Gastrocnemius medialis (tissue), 4 donors: ENCODE results near the gene LPAR5. TPM values are rescaled to one million over a fixed set of nuclear protein-coding genes. Genes with fewer than 3 reads are reported as not detected.

Source experiments
- ATAC-seq, 2 donors: fragments of 150-250 bp; one replicate each; pipeline ENCODE4 v1.9.1; 2016
- DNase-seq, 2 donors: peaks; one replicate each; pipeline ENCODE4 v3.0.0-alpha.2; 2019
- H3K27ac ChIP-seq, 4 donors: fragments of 200-600 bp; sonication (generic); 1 replicate in 1 of 4; 2 replicates in 3 of 4; pipeline ENCODE4 v1.5.1; 2016 to 2018; ENCODE audit warnings: mild to moderate bottlenecking in 2 of 4, moderate library complexity in 1 of 4
- H3K27me3 ChIP-seq, 3 donors: fragments of 200-600 bp; sonication (generic) in 2 of 3; 1 replicate in 1 of 3; 2 replicates in 2 of 3; pipeline versions ENCODE4 v1.5.1 to v1.6.0; 2016 to 2019; ENCODE audit warnings: mild to moderate bottlenecking in 1 of 3, moderate library complexity in 1 of 3
- H3K36me3 ChIP-seq, 2 donors: fragments of 200-600 bp; sonication (generic) in 1 of 2; one replicate each; pipeline ENCODE4 v1.5.1; 2017 to 2018
- H3K4me1 ChIP-seq, 2 donors: fragments of 200-600 bp; sonication (generic) in 1 of 2; one replicate each; pipeline ENCODE4 v1.5.1; 2016 to 2017; ENCODE audit warnings: mild to moderate bottlenecking in 2 of 2
- H3K4me3 ChIP-seq, 4 donors: fragments of 200-600 bp; sonication (generic) in 3 of 4; 1 replicate in 1 of 4; 2 replicates in 3 of 4; pipeline ENCODE4 v1.5.1; 2016 to 2019; ENCODE audit warnings: mild to moderate bottlenecking in 2 of 4
- H3K9me3 ChIP-seq, 3 donors: fragments of 200-600 bp; sonication (generic) in 2 of 3; 1 replicate in 1 of 3; 2 replicates in 2 of 3; pipeline ENCODE4 v1.5.1; 2016 to 2019
- CTCF ChIP-seq, 5 experiments: fragments of 450-650 bp in 3 of 5; fragments of 200-600 bp in 2 of 5; sonication (generic) in 2 of 5; IDR thresholded peaks in 4 of 5; conservative IDR thresholded peaks in 1 of 5; 1 replicate in 4 of 5; 2 replicates in 1 of 5; pipeline ENCODE4 v1.5.1; 2016 to 2019; ENCODE audit warnings: antibody characterized with exemption in 5 of 5, mild to moderate bottlenecking in 3 of 5, moderate library complexity in 3 of 5
- POLR2A ChIP-seq, 2 donors: fragments of 450-650 bp; IDR thresholded peaks; one replicate each; pipeline ENCODE4 v1.6.1; 2017; ENCODE audit warnings: antibody characterized with exemption in 2 of 2, mild to moderate bottlenecking in 2 of 2, moderate library complexity in 2 of 2
- in situ Hi-C, 4 donors: fragments of 200-750 bp; cut with MboI; loops; one replicate each; pipeline versions ENCODE4 v1.15.0 to v1.8.0; 2017; ENCODE audit warnings: low sequenced_read_pairs in 4 of 4
- intact Hi-C: fragments of 100-400 bp; cut with DNase I; formaldehyde crosslinking; loops from one replicate; pipeline ENCODE4 v1.15.1; 2023; ENCODE audit warnings: low total_unique reads
- total RNA-seq, 4 donors: library from RNA; depleted of rRNA; stranded (reverse); fragments of >200 nt; gene quantifications; one replicate each; pipeline versions ENCODE4 v1.1.0 to v1.2.3, GENCODE V29; 2016

The LPAR5 gene
- total RNA-seq, 4 donors from 2014 or later: 0.17 to 0.75 (median 0.47) TPM

DNA sequence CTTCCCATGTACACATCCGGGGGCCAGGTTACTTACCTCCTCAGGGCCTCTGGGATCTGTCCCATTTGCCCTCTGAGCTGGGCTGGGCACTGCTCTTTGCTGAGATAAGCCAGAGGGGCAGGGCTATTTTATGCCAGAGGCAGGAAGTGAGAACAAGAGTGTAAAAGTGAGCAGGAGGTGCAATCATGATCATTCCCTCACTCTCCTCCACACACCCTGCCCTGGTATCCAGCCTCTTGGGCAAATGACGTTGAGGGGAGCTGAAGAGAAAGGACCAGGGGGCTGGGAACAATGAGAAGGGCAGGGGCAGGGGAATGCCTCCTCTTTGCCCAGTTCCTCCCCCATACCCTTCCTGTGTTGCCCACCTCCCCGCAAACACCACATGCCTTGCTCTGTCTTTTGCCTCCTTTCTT lies 4.2 kb downstream of the LPAR5 start:
- no peak overlapping the region for H3K4me3 ChIP-seq
- no peak for ATAC-seq
- H3K27me3 ChIP-seq: no peaks in the 10 kb centered on the region
- TF ChIP-seq CTCF (IDR thresholded peaks at IDR 0.05 in 4 of 5, conservative IDR thresholded peaks at IDR 0.05 in 1 of 5): no peak
- no peak for TF ChIP-seq POLR2A (IDR thresholded peaks at IDR 0.05)
- no peaks in the 10 kb centered on the region for H3K4me1 ChIP-seq
- H3K27ac ChIP-seq: no peak overlapping the region
- in situ Hi-C loops (no loop called here), intact Hi-C loops (no loop called here)
- no peak for DNase-seq
- no peaks in the 10 kb centered on the region for H3K36me3 ChIP-seq
- H3K9me3 ChIP-seq: no peaks in the 10 kb centered on the region

DNA sequence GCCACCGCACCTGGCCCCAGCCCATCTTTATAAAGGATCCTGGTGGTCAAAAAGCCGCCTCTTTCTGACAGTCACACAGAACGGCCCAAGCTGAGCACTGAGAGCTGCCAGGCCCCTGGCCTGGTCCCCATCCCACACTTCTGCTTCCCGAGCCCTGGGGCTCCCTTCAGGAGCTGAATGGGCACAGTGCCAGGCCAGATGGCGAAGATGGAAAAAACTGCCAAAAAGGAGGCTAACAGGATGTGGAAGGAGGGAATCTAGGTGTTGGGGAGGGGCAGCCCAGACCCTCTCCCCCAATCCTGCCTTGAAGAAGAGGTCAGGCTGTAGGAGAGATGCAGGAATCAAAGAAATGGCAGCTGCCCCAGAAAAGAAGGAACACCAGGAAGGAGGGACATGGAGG lies 5.0 kb downstream of the LPAR5 start:
- Histone ChIP-seq H3K4me1 (no peaks in the 10 kb centered on the region), H3K9me3 (no peaks in the 10 kb centered on the region), H3K36me3 (no peaks in the 10 kb centered on the region), H3K27me3 (no peaks in the 10 kb centered on the region), H3K4me3 (no peak overlapping the region), H3K27ac (no peak overlapping the region)
- intact Hi-C loops: no loop called here
- TF ChIP-seq POLR2A (IDR thresholded peaks at IDR 0.05) (no peak), CTCF (IDR thresholded peaks at IDR 0.05 in 4 of 5, conservative IDR thresholded peaks at IDR 0.05 in 1 of 5) (no peak)
- no peak for ATAC-seq
- no peak for DNase-seq
- in situ Hi-C loops: no loop called here

- H3K27ac ChIP-seq: no peak overlapping the region
Observed at GRCh38 chr12:6627616-6628015, 8.1 kb downstream of the LPAR5 start.

GRCh38 chr12:6626654-6627283 lies 9.0 kb downstream of the LPAR5 start:
- in situ Hi-C loops: no loop called here
- Histone ChIP-seq H3K27ac (no peak overlapping the region), H3K4me3 (no peak overlapping the region), H3K27me3 (no peaks in the 10 kb centered on the region), H3K36me3 (no peaks in the 10 kb centered on the region), H3K9me3 (no peaks in the 10 kb centered on the region), H3K4me1 (no peaks in the 10 kb centered on the region)
- ATAC-seq: no peak
- TF ChIP-seq CTCF (IDR thresholded peaks at IDR 0.05 in 4 of 5, conservative IDR thresholded peaks at IDR 0.05 in 1 of 5) (no peak), POLR2A (IDR thresholded peaks at IDR 0.05) (no peak)
- DNase-seq: no peak
- intact Hi-C loops: no loop called here

More at GRCh38 chr12:6627616-6628015, 8.1 kb downstream of the LPAR5 start:
- H3K36me3 ChIP-seq: no peaks in the 10 kb centered on the region
- in situ Hi-C loops (no loop called here), intact Hi-C loops (no loop called here)
- H3K4me1 ChIP-seq: no peaks in the 10 kb centered on the region
- TF ChIP-seq CTCF (IDR thresholded peaks at IDR 0.05 in 4 of 5, conservative IDR thresholded peaks at IDR 0.05 in 1 of 5) (no peak), POLR2A (IDR thresholded peaks at IDR 0.05) (no peak)
- no peak for ATAC-seq
- DNase-seq: no peak
- H3K9me3 ChIP-seq: no peaks in the 10 kb centered on the region
- no peaks in the 10 kb centered on the region for H3K27me3 ChIP-seq
- H3K4me3 ChIP-seq: no peak overlapping the region

DNA sequence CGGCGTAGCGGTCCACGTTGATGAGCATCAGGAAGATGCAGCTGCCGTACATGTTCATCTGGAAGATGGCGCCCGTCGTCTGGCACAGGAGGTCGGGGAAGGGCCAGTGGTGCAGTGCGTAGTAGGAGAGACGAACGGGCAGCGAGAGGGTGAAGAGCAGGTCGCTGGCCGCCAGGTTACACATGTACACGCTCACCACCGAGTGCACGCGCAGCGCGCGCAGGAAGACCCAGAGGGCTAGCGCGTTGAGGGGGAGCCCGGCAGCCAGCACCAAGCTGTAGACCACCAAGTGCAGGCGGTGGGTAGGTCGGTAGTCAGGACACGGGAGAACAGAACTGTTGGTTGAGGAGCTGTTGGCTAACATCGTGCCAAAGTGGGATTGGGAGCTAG lies 14.9 kb downstream of the LPAR5 start:
- intact Hi-C loops: no loop called here
- peaks cover 0 to 11% (median 11%) of the 10 kb centered on the region in 3 donors for H3K27me3 ChIP-seq
- DNase-seq (no peak), ATAC-seq (no peak)
- H3K9me3 ChIP-seq: no peaks in the 10 kb centered on the region
- H3K27ac ChIP-seq: no peak overlapping the region
- no peak overlapping the region for H3K4me3 ChIP-seq
- no peaks in the 10 kb centered on the region for H3K4me1 ChIP-seq
- TF ChIP-seq CTCF (IDR thresholded peaks at IDR 0.05 in 4 of 5, conservative IDR thresholded peaks at IDR 0.05 in 1 of 5): no peak
- TF ChIP-seq POLR2A (IDR thresholded peaks at IDR 0.05): no peak
- in situ Hi-C loops: no loop called here
- H3K36me3 ChIP-seq: no peaks in the 10 kb centered on the region
